H1 (cell line): Measurements from ENCODE around the gene GAB3. TPM values are rescaled to one million over a fixed set of nuclear protein-coding genes. Genes with fewer than 3 reads are reported as not detected.

ENCODE experiments used
- CTCF ChIA-PET: fragments of 300-600 bp; sonication (Branson Sonifier 250); formaldehyde crosslinking; loops from one replicate; lab custom pipeline; 2021; ENCODE audit not compliant: partially characterized antibody; lab: Charles Lee
- POLR2A ChIA-PET: fragments of 300-600 bp; sonication (Branson Sonifier 250); formaldehyde crosslinking; loops from one replicate; lab custom pipeline; 2021; ENCODE audit warnings: inconsistent platforms; ENCODE audit not compliant: partially characterized antibody; lab: Charles Lee
- DNase-seq, 2 experiments: peaks; one replicate each; pipeline versions ENCODE4 v3.0.0 to v3.0.0-alpha.2; 2010 to 2022; ENCODE audit warnings: low spot score in 2 of 2, low read depth in 1 of 2, mixed read lengths in 1 of 2
- FAIRE-seq: peaks from 2 replicates; lab custom pipeline; 2011; peaks lifted over from hg19 to GRCh38; lab: Jason Lieb, UNC
- H2AFZ ChIP-seq: 2 replicates; pipeline ENCODE4 v1.8.1; 2012; ENCODE audit warnings: low read length, inconsistent platforms
- H2AK5ac ChIP-seq: 2 replicates; pipeline ENCODE4 v1.6.1; 2013; ENCODE audit warnings: low read depth, low read length
- H2BK120ac ChIP-seq: replicated peaks from 2 replicates; pipeline ENCODE3; 2013; ENCODE audit warnings: low read depth, low read length, inconsistent platforms
- H2BK12ac ChIP-seq: 2 replicates; pipeline ENCODE4 v1.6.1; 2013; ENCODE audit warnings: low read depth, low read length
- H2BK15ac ChIP-seq: 2 replicates; pipeline ENCODE4 v1.6.1; 2013; ENCODE audit warnings: low read length
- H2BK20ac ChIP-seq: 2 replicates; pipeline ENCODE4 v1.6.1; 2013; ENCODE audit warnings: low read length
- H2BK5ac ChIP-seq: 2 replicates; pipeline ENCODE4 v1.6.1; 2013; ENCODE audit warnings: low read depth, low read length
- H3K14ac ChIP-seq: 2 replicates; pipeline ENCODE4 v1.6.1; 2013; ENCODE audit warnings: inconsistent platforms; ENCODE audit not compliant: insufficient read length
- H3K18ac ChIP-seq: 2 replicates; pipeline ENCODE4 v1.6.1; 2013; ENCODE audit warnings: low read length; ENCODE audit errors: extremely low read depth
- H3K23ac ChIP-seq: 2 replicates; pipeline ENCODE4 v1.6.1; 2013; ENCODE audit warnings: inconsistent platforms; ENCODE audit not compliant: insufficient read length
- H3K23me2 ChIP-seq: 2 replicates; pipeline ENCODE4 v1.6.1; 2013; ENCODE audit warnings: low read depth, low read length
- H3K27ac ChIP-seq: 2 replicates; pipeline ENCODE4 v1.6.1; 2011; ENCODE audit warnings: low read depth, low read length, inconsistent platforms
- H3K27me3 ChIP-seq, 4 experiments: replicated peaks in 1 of 4; 1 replicate in 1 of 4; 2 replicates in 3 of 4; pipeline versions ENCODE4 v1.6.1 to v1.8.1; 2011 to 2013; ENCODE audit warnings: low read length in 3 of 4, mild to moderate bottlenecking in 3 of 4, inconsistent platforms in 2 of 4, mixed read lengths in 2 of 4, moderate library complexity in 1 of 4; ENCODE audit not compliant: control insufficient read depth in 3 of 4, insufficient read depth in 3 of 4; ENCODE audit errors: extremely low read depth in 1 of 4
- H3K36me3 ChIP-seq, 4 experiments: 2 replicates each; pipeline versions ENCODE4 v1.6.1 to v1.8.1; 2011 to 2013; ENCODE audit warnings: mild to moderate bottlenecking in 4 of 4, low read length in 3 of 4, moderate library complexity in 2 of 4, control low read depth in 1 of 4, inconsistent platforms in 1 of 4; ENCODE audit not compliant: insufficient read depth in 4 of 4, control insufficient read depth in 2 of 4
- H3K4ac ChIP-seq: replicated peaks from 2 replicates; pipeline ENCODE3; 2013; ENCODE audit warnings: low read length, low read depth, mixed read lengths, inconsistent platforms; ENCODE audit not compliant: insufficient read length
- H3K4me1 ChIP-seq, 4 experiments: replicated peaks in 1 of 4; 1 replicate in 1 of 4; 2 replicates in 3 of 4; pipeline versions ENCODE4 v1.6.1 to v1.8.1; 2011 to 2013; ENCODE audit warnings: low read length in 3 of 4, inconsistent platforms in 2 of 4, mixed read lengths in 1 of 4; ENCODE audit not compliant: insufficient read depth in 4 of 4, control insufficient read depth in 3 of 4
- H3K4me2 ChIP-seq, 2 experiments: 2 replicates each; pipeline versions ENCODE4 v1.6.1 to v1.8.1; 2011 to 2013; ENCODE audit warnings: low read depth in 2 of 2, low read length in 2 of 2, control low read depth in 1 of 2, inconsistent platforms in 1 of 2, mild to moderate bottlenecking in 1 of 2; ENCODE audit not compliant: insufficient read depth in 1 of 2
- H3K4me3 ChIP-seq, 4 experiments: fragments of 200-600, 300-600 bp in 1 of 4; sonication (generic), shearing (Covaris generic), sonication (Bioruptor Twin) in 1 of 4; 2 replicates each; pipeline versions ENCODE4 v1.5.1 to v1.8.1; 2011 to 2016; ENCODE audit warnings: low read length in 4 of 4, low read depth in 3 of 4, control low read depth in 2 of 4, inconsistent platforms in 2 of 4, mild to moderate bottlenecking in 2 of 4, mixed read lengths in 1 of 4, moderate library complexity in 1 of 4; ENCODE audit not compliant: insufficient read depth in 2 of 4; ENCODE audit errors: extremely low read depth in 1 of 4
- H3K56ac ChIP-seq: replicated peaks from 2 replicates; pipeline ENCODE3; 2013; ENCODE audit warnings: low read depth, mild to moderate bottlenecking, mixed read lengths, low read length, inconsistent platforms; ENCODE audit not compliant: insufficient read length
- H3K79me1 ChIP-seq: 2 replicates; pipeline ENCODE4 v1.6.1; 2013; ENCODE audit warnings: low read depth, low read length, control low read depth
- H3K79me2 ChIP-seq, 2 experiments: 2 replicates each; pipeline versions ENCODE4 v1.6.1 to v1.8.1; 2012 to 2013; ENCODE audit warnings: low read length in 2 of 2, mild to moderate bottlenecking in 2 of 2, inconsistent platforms in 1 of 2; ENCODE audit not compliant: insufficient read depth in 2 of 2, control insufficient read depth in 1 of 2
- H3K9ac ChIP-seq, 4 experiments: replicated peaks in 1 of 4; 1 replicate in 1 of 4; 2 replicates in 3 of 4; pipeline versions ENCODE4 v1.6.1 to v1.8.1; 2011 to 2013; ENCODE audit warnings: low read depth in 3 of 4, low read length in 3 of 4, control low read depth in 2 of 4, mild to moderate bottlenecking in 2 of 4, moderate library complexity in 2 of 4, inconsistent platforms in 1 of 4; ENCODE audit errors: extremely low read depth in 1 of 4
- H3K9me3 ChIP-seq, 2 experiments: 2 replicates each; pipeline versions ENCODE4 v1.6.1 to v1.8.1; 2012 to 2013; ENCODE audit warnings: mild to moderate bottlenecking in 2 of 2, moderate library complexity in 2 of 2, control low read depth in 1 of 2, inconsistent platforms in 1 of 2, low read depth in 1 of 2, low read length in 1 of 2, mixed read lengths in 1 of 2; ENCODE audit not compliant: insufficient read depth in 2 of 2
- H4K20me1 ChIP-seq, 2 experiments: replicated peaks in 1 of 2; 2 replicates each; pipeline versions ENCODE3 to v1.8.1; 2011 to 2013; ENCODE audit warnings: inconsistent platforms in 2 of 2, low read length in 2 of 2, mild to moderate bottlenecking in 1 of 2; ENCODE audit not compliant: insufficient read depth in 2 of 2, control insufficient read depth in 1 of 2
- H4K5ac ChIP-seq: 2 replicates; pipeline ENCODE4 v1.6.1; 2013; ENCODE audit warnings: low read length, low read depth, mixed read lengths, inconsistent platforms; ENCODE audit not compliant: insufficient read length
- H4K8ac ChIP-seq: 2 replicates; pipeline ENCODE4 v1.8.0; 2013; ENCODE audit warnings: mild to moderate bottlenecking, moderate library complexity, low read length, inconsistent platforms; ENCODE audit not compliant: insufficient read depth; ENCODE audit errors: extremely low read depth
- H4K91ac ChIP-seq: replicated peaks from 2 replicates; pipeline ENCODE3; 2013; ENCODE audit warnings: low read length, mixed read lengths, inconsistent platforms; ENCODE audit not compliant: insufficient read length
- ATF2 ChIP-seq: IDR thresholded peaks from 2 replicates; pipeline ENCODE4 v1.6.1; 2012; ENCODE audit warnings: low read length, inconsistent platforms
- CTBP2 ChIP-seq: IDR thresholded peaks from 2 replicates; pipeline ENCODE4 v1.7.0; 2011; ENCODE audit warnings: borderline replicate concordance, mild to moderate bottlenecking, moderate library complexity, mixed read lengths, low read length; ENCODE audit not compliant: insufficient read depth, insufficient read length
- EP300 ChIP-seq, 2 experiments: IDR thresholded peaks; 1 replicate in 1 of 2; 2 replicates in 1 of 2; pipeline ENCODE4 v1.6.1; 2011 to 2012; ENCODE audit warnings: low read depth in 2 of 2, low read length in 2 of 2, mild to moderate bottlenecking in 2 of 2, borderline replicate concordance in 1 of 2, inconsistent platforms in 1 of 2, moderate library complexity in 1 of 2
- EZH2 ChIP-seq: fragments of 200-600 bp; sonication (generic); IDR thresholded peaks from 2 replicates; pipeline ENCODE4 v1.7.1; 2012; ENCODE audit warnings: low read depth, mild to moderate bottlenecking, moderate library complexity, low read length, inconsistent platforms; ENCODE audit not compliant: severe bottlenecking
- GABPA ChIP-seq: IDR thresholded peaks from 2 replicates; pipeline ENCODE4 v1.6.1; 2011; ENCODE audit warnings: mild to moderate bottlenecking, low read length, moderate library complexity, borderline replicate concordance; ENCODE audit not compliant: insufficient read depth
- NANOG ChIP-seq: IDR thresholded peaks from 2 replicates; pipeline ENCODE4 v1.6.1; 2011; ENCODE audit warnings: low read length, low read depth, mild to moderate bottlenecking, inconsistent platforms; ENCODE audit not compliant: insufficient read depth, poor library complexity, severe bottlenecking
- SAP30 ChIP-seq: fragments of 300-600 bp; sonication (generic); IDR thresholded peaks from 2 replicates; pipeline ENCODE4 v1.7.1; 2012; ENCODE audit warnings: low read length, moderate library complexity, mild to moderate bottlenecking, inconsistent platforms; ENCODE audit not compliant: insufficient read depth, insufficient replicate concordance
- SIN3A ChIP-seq, 2 experiments: IDR thresholded peaks in 1 of 2; conservative IDR thresholded peaks in 1 of 2; 2 replicates each; pipeline ENCODE4 v1.6.1; 2011 to 2012; ENCODE audit warnings: low read length in 2 of 2, improper control_type of control experiment in 1 of 2, low read depth in 1 of 2, mild to moderate bottlenecking in 1 of 2
- YY1 ChIP-seq: IDR thresholded peaks from 2 replicates; pipeline ENCODE4 v1.6.1; 2011; ENCODE audit warnings: low read depth, mild to moderate bottlenecking, low read length
- WGBS, 2 experiments: shearing (Covaris generic) in 1 of 2; methylation state at CpG; one replicate each; pipeline versions ENCODE4 v1.1.6 to v1.1.7; 2013 to 2015; ENCODE audit warnings: low lambda C conversion rate in 2 of 2, mixed read lengths in 2 of 2, inconsistent platforms in 1 of 2, low coverage in 1 of 2, missing lambda C conversion rate in 1 of 2; ENCODE audit not compliant: insufficient replicate concordance in 2 of 2, insufficient coverage in 1 of 2, insufficient read length in 1 of 2; ENCODE audit errors: extremely low coverage in 1 of 2, missing lambda C conversion rate in 1 of 2; 5-methylcytosine and 5-hydroxymethylcytosine counted together
- polyA plus RNA-seq, 7 experiments: library from polyadenylated mRNA; depleted of rRNA in 3 of 7; stranded (reverse) in 5 of 7; unstranded in 2 of 7; fragments of >200 nt in 5 of 7; fragments of 200-250 nt in 2 of 7; gene quantifications; 1 replicate in 5 of 7; 2 replicates in 1 of 7; 4 replicates in 1 of 7; pipeline versions ENCODE4 v1.2.1 to v1.2.3, GENCODE V29; 2011 to 2013; ENCODE audit warnings: missing spikeins in 2 of 7, mixed read lengths in 2 of 7
- total RNA-seq: library from RNA; stranded (reverse); fragmentation: NEBNext Ultra II Directional; extraction: Animal tissue kit (Norgen Biotek cat#: 25700); gene quantifications from 2 replicates; pipeline ENCODE4 v1.2.1, GENCODE V29; 2021

Gene GAB3
- total and polyA plus RNA-seq, 2 of the 8 experiments (the other 6 are each of a cell fraction or from before 2014, with no cell fraction given), result 0.48 to 1.2 TPM

- Histone ChIP-seq H2BK120ac (no peak overlapping the region), H4K20me1 (no peaks in the 10 kb centered on the region), H3K9ac (no peak overlapping the region), H2AK5ac (no peak overlapping the region), H3K36me3 (no peaks in the 10 kb centered on the region), H3K18ac (no peak overlapping the region), H3K79me2 (no peaks in the 10 kb centered on the region), H3K4me1 (no peaks in the 10 kb centered on the region), H3K23me2 (no peaks in the 10 kb centered on the region), H2BK12ac (no peak overlapping the region), H4K5ac (no peak overlapping the region), H3K23ac (no peak overlapping the region), H3K27ac (no peak overlapping the region), H3K79me1 (no peaks in the 10 kb centered on the region), H3K14ac (no peak overlapping the region), H2BK5ac (no peak overlapping the region), H3K4ac (no peak overlapping the region), H3K27me3 (no peaks in the 10 kb centered on the region), H2AFZ (no peak overlapping the region), H4K91ac (no peak overlapping the region), H3K9me3 (no peaks in the 10 kb centered on the region), H3K56ac (no peak overlapping the region), H4K8ac (no peak overlapping the region), H3K4me2 (no peak overlapping the region), H3K4me3 (no peak overlapping the region), H2BK20ac (no peak overlapping the region), H2BK15ac (no peak overlapping the region)
- DNase-seq, result no peak
- ChIA-PET CTCF (interaction anchor here (0.8 to 1.3 kb wide), 2 partner anchors 8 to 11 kb away, joined by 3 read pairs; no protein-coding TSS in a partner anchor), POLR2A (no interaction called here)
- 88 to 100% methylated on average over 1 to 8 of the region's 8 CpGs for WGBS, 2 experiments
- no peak for FAIRE-seq
- TF ChIP-seq GABPA (no peak), EZH2 (no peak), YY1 (no peak), SIN3A (conservative IDR thresholded peaks at IDR 0.05 in 1 of 2, IDR thresholded peaks at IDR 0.05 in 1 of 2; ENCODE audit: low read depth in 1 of 2, low read length in 2 of 2) (no peak), CTBP2 (no peak), NANOG (no peak), ATF2 (no peak), EP300 (IDR thresholded peaks at IDR 0.05; ENCODE audit: borderline replicate concordance in 1 of 2, low read depth in 2 of 2, low read length in 2 of 2) (no peak), SAP30 (no peak)
Observed at GRCh38 chrX:154738011-154738738, 12.7 kb downstream of the GAB3 start.
